CD4-positive, alpha-beta T cell treated with Interleukin-12 subunit alpha and Interleukin-12 subunit beta, for 1 hour (primary cell): ENCODE results near the gene GTPBP3.
"Not testable (repeated sequence)": the region's sequence is repeated elsewhere in the genome, so short reads cannot be mapped to it uniquely, and the experiment has no call there.

Source experiments
- DNase-seq: peaks from one replicate; pipeline ENCODE4 v3.0.0-alpha.2; 2020

GTPBP3 gene

DNA sequence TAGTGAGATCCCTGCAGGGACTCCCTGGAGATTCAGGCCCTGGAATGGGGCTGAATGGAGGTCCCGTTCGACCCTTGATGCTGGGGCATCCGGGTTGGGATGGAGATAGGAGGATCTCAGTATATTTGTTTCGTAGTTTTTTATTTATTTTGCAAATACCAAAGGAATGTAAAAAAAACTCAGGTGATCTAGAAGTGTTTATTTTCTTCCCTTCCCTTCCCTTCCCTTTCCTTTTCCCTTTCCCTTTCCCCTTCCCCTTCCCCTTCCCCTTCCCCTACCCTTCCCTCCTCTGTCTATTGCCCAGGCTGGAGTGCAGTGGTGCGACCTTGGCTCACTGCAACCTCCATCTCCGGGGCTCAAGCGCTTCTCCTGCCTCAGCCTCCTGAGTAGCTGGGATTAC is 4.5 kb downstream of the GTPBP3 start:
- no peak for DNase-seq

DNA sequence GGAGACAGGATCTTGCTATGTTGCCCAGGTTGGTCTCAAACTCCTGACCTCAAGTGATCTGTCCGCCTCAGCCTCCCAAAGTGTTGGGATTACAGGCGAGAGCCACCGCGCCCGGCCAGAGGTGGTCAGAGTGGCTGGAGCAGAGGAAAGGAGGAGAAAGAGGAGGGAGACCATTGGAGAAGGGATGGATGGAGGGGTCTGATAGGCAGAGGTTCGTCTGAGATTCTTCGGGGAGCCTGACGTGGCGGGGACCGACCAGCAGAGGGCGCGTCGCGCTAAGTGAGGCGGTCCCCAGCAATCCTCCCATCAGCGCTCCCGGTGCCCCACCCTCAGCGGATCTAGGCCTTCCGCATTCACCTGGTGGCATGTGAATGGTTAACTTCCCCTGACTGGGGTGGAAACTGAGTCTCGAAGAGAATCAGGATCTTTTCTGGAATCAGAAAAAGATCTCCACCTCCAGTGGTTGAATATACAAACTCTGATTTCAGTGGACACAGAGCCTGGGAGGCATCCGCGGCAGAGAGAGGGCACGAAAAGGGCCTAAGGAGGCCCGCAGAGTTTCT is 8.8 kb downstream of the GTPBP3 start:
- peak; percentile 78 for DNase-seq

DNA sequence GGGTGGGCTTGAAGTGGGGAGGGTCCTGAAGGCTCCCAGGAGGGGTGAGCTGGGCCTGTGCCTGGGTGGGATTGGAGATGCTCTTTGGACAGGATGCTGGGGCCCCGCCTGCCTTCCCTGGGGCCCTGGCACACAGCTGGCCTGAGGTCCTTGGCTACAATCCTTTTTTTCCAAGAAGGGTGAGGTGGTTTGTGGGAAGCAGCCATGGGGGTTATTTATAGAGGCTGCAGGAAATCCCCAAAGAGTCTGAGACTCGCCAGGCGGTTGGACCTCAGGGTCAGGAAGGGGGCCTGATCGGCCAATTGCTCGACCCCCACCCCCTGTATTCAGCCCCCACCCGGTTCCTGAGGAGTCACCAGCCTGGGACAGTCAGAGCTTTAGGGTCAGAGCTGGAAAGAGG is 10.0 kb downstream of the GTPBP3 start:
- no peak for DNase-seq

DNA sequence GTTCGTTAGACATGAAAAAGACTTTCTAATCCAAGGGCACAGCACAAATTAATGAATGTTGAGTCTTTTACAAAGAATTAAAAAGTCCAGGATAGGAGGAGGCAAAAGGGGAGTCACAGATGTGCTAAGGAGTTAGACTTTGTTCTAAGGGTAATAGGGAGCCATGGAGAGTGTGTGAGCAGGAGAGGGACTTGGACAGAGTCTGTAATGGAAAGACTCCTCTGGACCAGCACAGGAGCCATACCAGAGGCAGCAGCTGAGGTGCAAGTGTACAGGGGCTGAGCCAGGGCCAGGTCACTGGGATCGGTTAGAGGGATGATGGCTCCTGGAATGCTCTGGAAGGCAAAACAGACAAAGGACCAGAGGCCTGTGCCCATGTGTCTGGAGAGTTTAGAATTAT is 10.5 kb downstream of the GTPBP3 start:
- DNase-seq = no peak

DNA sequence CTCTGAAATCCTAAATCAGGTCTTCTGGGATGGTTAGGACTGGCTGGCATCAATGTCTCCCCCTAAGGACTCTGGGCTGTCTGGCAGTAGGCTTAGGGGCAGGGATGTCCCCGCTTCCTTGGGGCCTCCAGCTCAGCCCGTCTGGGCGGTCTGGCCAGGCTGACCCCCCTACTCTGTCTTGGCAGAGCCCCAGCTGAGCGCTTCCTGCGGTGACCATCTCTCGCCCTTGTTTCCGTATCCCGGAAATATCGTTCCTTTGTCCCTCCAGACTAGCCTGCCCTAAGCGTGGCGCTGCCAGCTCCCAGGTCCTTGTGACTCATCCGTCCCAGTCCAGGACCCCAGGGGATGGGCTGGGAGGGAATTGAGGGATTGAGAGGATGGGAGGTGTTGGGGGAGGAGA is 11.3 kb downstream of the GTPBP3 start:
- DNase-seq = no peak

DNA sequence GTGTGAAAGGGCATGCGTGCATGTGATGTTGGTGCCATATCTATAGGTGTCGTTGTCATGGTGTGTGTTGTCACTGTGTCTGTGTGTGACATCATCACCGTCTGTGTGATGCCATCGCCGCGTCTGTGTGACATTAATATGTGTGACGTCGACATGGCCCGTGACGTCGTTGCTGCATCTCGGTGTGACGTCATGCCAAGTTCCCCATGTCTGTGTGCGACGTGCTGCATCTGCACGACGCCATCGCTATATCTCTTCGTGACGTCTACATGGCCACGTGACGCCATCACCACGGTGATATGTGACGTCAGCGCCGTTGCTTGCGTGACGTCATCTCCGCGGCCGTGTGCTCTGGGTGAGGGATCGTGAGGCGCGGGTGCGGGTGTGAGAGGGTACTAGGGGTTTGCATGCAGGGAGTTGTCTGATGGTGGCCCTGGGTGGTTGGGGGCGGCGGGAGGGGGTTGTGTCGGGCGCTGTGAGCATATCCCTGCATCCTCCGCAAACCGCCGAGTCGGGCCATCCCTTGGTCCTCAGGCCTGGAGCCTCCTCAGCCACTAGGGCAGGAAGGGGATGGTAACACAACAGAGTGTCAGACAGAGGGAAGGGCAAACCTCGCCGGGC is 14.6 kb downstream of the GTPBP3 start:
- no peak for DNase-seq

DNA sequence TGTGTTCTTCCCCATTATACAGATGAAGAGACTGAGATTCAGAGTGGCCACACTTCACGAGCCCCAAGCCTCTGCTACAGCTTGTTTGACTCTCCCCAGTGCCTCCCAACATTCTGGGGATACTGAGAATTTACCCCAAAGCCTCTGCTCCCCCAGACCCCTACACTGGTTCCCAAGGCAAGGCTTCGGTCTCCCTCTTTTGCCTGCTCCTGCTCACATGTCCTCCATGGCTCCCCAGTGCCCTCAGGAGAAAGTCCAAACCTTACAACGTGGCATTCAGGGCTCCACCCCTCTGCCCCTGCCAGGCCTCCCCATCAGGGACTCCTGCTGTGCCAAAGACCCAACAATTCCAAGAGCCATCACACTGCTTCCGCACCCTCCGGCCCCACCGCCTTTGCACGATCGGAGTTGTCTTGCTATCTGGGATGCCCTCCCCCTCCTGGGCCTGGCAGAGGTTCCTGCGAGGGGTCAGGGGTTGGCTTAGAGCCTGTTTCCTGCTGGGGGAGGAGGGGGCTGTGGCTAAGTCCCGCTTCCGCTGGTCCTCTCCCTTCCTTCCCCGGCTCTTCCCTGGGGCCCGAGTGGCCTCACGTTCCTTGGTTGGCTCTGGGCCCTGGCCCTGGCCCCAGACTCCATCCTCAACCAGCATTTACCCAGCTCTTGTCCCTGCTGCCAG is 15.4 kb downstream of the GTPBP3 start:
- DNase-seq = no peak

DNA sequence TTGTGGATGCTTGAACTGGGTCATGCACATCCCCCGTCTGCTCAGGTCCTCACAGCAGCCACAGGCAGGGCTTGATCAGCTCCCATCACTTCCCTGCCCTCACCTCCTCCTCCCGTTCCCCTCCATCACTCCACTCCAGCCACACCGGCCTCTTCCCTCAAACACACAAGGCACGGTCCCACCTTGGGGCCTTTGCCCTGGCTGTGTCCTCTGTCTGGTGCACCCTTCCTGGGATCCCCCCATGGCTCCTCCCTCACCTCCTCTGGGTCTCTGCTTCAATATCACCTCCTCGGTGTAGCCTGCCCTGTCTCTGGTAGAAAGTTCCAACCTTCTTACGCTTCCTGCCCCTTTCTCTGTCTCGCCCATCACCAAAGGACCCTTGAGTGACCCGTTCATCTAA is 16.0 kb downstream of the GTPBP3 start:
- no peak for DNase-seq

DNA sequence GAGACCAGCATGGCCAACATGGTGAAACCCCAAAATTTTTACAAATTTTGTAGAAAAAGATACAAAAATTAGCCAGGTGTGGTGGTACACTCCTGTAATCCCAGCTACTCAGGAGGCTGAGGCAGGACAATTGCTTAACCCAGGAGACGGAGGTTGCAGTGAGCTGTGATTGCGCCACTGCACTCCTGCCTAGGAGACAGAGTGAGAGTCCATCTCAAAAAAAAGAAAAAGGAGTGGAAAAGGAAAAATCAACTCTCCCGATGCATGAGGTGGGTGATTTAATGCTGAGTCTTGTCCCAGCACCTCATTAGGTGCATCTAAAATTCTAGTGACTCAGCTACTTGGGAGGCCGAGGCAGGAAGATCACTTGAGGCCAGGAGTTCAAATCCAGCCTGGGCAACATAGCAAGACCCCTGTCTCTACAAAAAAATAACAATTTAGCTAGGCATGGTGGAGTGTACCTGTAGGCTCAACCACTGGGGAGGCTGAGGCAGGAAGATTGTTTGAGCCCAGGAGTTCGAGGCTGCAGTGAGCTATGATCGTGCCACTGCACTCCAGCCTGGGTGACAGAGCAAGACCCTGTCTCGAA is 19.8 kb downstream of the GTPBP3 start:
- no peak for DNase-seq

DNA sequence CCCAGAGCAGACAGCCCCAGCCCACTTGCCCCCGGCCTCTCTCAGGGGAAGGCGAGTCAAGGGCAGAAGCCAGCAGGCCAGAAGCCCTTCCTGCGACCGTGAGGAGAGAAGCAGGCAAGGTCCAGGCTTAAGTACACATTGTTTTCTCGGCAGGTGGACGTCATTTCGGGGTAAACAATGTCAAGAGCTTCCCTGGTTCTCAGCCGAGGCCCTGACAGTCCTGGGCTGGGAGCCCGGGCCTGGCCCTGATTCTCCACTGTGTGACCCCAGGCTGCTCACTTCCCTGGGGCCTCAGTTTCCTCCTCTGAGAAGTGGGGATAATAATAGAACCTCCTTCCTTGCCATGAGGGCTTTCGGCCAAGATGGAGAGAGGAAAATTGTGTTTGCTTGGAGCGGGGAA is 20.4 kb downstream of the GTPBP3 start:
- DNase-seq = no peak

DNA sequence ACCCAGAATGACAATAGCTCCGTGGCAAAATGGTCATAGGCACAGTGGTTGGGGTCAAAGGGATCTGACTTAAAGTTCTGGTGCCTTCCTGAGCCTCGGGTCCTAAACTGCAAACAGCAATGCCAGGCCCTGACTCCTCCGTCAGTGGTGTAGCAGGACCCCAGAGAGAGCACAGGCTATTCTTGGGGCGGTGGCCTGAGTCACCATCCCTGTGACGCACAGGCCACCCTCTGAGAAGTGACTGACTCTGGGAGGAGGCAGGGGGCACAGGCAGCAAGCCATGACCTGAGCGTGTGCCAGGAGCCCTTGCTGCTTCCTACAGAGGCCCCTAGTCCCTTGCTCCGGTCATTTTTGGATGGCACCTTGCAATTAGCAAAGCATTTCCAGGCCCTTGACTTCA is 21.0 kb downstream of the GTPBP3 start:
- DNase-seq = no peak

DNA sequence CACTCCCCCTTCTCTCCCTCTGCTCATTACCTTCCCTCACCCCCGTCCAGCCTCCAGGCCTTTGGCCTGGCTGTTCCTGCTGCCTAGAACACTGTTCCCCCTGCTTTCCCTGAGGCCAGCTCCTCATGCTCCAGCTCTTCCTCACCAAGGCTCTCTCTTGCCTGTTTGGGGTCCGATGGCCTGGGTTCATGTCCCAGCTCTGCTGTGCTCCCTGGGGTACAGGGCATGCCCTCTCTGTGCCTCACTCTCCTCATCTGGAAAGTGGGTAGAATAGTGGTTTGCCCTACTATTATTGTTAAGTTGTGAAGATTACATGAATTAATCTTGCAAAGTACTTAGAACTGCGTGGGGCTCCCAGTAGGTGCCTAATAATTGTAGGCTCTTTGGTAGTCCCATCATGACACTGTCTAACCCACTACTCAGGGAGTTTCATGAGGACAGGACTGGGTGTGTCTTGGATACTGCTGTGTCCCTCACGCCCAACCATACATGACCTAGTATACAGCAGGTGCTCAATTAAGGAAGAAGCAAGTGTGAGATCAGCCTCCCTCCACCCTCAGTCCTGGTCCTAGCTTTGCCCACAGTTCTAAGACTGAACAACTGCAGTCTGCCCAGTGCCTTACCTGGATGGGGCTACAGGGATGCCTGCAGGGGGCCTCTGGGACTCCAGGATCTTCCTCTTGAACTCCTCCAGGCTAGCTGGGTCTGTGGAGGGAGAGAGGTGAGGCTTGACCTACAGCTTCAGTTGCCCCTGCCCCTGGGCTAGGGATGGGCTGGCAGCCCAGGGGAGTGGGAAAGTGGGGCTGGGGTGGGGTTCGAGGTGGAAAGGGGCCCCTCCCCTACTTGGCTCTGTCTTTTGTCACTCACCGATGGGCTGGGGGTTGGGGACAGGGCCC is 22.8 kb downstream of the GTPBP3 start:
- no peak for DNase-seq

DNA sequence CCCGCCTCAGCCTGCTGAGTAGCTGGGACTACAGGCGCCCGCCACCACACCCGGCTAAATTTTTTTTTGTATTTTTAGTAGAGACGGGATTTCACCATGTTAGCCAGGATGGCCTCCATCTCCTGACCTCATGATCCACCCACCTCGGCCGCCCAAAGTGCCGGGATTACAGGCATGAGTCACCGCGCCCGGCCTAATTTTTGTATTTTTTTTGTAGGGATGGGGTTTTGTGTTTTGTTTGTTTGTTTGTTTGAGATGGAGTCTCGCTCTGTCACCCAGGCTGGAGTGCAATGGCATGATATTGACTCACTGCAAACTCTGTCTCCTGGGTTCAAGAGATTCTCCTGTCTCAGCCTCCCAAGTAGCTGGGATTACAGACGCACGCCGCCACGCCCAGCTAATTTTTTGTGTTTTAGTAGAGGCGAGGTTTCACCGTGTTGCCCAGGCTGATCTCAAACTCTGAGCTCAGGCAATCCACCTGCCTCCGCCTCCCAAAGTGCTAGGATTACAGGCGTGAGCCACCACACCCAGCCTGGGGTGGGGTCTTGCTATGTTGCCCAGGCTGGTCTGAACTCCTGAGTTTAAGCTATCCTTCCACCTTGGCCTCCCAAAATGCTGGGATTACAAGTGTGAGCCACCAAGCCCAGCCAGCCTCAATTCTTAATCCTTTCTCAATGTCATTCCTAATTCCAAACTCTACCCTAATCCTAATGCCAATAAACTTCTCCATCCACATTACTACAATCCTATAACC is 26.7 kb downstream of the GTPBP3 start:
- not testable (repeated sequence) for DNase-seq

DNA sequence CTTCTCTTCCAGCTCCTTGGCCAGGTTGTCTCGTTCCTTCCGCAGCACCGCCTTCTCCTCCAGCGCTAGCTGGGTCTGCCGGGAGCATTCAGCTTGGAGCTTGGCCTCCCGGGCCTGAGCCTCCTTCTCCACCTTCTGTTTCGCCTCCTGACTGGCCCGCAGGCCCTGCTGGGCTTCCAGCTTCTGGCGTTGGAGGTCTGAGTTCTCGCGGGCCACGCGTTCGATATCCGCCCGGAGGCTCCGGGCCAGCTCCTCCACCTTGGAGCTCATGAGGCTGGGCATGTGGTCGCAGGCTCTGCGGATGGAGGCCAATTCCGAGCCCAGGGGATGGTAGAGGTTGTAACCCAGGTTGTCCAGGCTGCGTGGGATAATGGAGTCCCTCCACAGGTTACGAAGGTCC is 28.0 kb downstream of the GTPBP3 start:
- DNase-seq = no peak

DNA sequence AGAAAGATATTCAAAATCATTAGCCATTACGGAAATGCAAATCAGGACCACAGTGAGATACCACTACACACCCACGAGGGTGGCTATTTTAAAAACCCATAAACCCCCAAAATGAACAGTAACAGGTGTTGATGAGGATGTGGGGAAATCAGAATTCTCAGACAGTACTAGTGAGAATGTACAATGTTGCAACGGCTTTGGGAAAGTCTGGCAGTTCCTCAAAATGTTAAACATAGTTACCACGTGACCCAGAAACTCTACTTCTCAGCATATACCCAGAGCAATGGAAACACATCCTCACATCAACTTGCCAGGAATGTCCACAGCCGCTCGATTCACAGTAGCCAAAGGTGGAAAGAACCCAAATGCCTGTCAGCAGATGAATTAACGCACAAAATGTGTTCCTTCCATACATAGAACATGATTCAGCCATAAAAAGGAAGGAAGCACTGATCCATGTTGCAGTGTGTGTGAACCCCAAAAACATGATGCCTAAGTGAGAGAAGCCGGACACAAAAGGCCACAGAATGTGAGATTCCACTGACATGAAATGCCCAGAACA is 32.8 kb downstream of the GTPBP3 start:
- DNase-seq = no peak

DNA sequence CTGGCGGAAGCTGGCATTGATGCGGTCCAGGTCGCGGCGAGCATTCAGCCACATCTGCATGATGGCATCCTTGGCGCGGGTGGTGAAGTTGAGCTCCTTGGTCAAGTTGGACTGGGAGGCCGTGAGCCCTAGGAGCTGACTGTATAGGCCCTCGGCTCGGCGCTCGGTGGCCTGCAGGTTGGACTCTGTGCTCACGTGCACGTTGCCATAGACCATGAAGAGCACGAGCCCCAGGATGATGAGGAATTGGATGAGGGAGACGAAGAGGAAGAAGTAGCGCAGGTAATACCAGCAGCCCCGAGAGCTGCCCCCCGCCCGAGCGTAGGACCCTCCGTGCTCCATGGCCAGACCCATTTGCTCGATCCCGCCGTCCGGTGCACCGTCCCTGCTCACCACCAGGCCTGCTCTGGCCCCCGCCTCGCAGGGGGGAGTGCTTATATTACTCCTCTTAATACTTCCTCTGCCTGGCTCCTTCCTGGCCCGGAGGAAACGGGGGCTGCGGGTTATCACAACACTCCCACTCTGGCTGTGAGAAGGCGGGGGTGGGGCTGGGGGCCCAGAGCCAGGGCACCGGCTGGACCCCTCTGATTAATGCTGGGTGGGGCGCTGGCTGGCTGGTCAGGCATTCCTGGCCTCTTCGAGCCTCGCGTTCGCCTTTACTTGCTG is 39.7 kb downstream of the GTPBP3 start, which contains the start of gene PLVAP:
Gene PLVAP (minus strand): TSS at position 408 of the 666 bp plus-strand sequence. CDS start 54 bp downstream, at position 354.
- DNase-seq = no peak

DNA sequence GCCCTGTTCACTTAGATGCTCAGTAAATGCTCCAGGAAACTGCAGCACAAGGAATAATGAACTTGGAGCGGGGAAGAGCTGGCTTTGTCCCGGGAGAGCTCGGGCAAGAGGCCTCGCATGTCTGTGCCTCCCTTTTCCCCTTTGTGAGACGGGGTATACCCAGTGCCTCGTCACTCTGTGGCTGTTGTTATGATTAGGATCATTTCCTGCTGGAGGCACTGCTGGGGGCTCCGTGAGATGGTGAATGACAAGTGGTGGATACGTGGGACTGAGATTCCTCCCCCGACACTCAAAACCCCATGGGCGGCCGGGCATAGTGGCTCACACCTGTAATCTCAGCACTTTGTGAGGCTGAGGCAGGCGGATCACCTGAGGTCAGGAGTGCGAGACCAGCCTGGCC is 40.9 kb downstream of the GTPBP3 start:
- no peak for DNase-seq

DNA sequence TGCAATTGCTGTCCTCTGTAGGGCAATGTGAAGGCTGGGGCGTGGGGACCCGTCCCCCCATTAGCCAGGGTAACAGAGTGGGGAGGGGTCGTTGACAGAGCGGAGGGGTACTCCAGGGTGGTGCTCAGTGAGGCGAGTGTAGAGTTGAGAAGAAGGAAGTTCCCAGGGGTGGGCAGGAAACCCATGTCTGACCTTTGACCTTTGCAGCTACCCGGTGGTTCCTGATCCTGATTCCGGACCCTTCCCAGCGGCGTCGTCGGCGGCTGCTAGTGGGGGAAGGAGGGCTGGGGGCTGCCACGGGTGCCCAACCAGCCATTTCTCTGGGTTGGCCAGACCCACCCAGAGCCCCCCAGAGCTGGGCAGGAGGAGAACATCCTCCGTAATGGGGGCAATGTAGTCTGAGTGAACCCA is 41.9 kb downstream of the GTPBP3 start:
- DNase-seq = no peak

DNA sequence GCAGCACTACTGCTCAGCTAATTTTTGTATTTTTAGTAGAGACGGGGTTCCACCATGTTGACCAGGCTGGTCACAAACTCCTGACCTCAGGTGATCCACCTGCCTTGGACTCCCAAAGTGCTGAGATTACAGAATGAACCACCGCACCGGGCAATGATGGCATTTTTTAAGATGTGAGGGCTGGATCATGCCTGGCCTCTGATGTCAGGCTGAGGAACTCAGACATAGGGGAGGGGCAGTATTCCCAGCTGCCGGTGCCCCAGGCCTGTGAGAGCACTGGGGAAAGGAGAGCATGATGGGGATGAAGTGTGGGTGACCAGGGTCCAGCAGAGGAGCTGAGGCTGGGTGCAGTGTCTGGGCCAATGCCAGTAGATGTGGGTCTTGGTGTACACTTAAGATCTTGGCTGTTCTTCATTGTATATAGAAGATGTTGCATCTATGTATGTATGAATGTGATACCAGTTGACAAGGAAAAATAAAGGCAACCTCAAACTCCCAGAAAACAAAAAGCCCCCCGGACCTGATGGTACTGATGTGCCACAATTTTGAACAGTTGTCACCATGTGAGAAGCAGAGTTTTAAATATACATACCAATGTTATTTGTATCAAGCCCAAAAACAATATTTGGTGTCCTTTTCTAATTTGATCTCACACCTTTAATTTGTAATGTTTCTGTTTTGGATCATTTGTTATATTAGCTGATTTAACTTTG is 43.2 kb downstream of the GTPBP3 start:
- no peak for DNase-seq

DNA sequence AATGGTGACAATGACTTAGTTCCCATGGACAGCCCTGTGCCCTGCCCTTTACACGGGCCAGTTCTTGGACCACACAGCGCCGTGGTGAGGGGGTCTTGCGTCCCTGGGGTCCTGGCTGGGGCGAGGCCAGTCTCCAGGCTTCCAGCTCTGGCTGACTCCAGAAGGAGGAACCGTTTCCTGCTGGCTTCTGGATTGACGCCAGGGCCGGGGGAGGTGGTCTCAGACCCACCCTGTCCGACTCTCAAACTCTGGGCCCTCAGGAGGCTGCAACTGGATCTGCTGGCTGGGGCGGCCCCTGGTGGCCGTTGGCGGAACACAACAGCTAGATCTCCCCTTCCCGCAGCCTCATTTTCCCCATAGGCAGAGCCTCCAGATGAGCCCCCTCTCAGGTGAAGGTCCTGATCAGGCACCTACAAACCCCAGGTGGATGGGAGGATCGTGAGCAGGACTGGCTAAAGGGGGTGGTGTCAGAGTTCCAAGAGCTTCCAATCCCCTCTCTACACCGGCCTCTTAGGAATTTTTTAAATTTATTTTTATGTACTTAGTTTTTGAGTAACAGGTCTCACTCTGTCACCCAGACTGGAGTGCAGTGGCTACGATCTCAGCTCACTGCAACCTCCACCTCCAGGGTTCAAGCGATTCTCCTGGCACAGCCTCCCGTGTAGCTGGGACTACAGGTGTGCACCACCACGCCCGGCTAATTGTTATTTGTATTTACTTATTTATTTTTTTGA is 48.7 kb downstream of the GTPBP3 start:
- DNase-seq = peak; percentile 64
